Hepatocyte (in vitro differentiated cells): Measurements from ENCODE around the gene CPM. TPM values are rescaled to one million over a fixed set of nuclear protein-coding genes. Genes with fewer than 3 reads are reported as not detected.

Source experiments
- DNase-seq: peaks from one replicate; pipeline ENCODE4 v3.0.0-alpha.2; 2016; ENCODE audit warnings: low spot score
- H2AFZ ChIP-seq: fragments of 200-600 bp; sonication (generic); 2 replicates; pipeline ENCODE4 v1.6.0; 2016; ENCODE audit warnings: antibody characterized with exemption, mild to moderate bottlenecking
- H3K27ac ChIP-seq: fragments of 200-600 bp; sonication (generic); 2 replicates; pipeline ENCODE4 v1.5.1; 2016; ENCODE audit warnings: mild to moderate bottlenecking
- H3K27me3 ChIP-seq: fragments of 200-600 bp; sonication (generic); 2 replicates; pipeline ENCODE4 v1.6.1; 2016
- H3K36me3 ChIP-seq: fragments of 200-600 bp; sonication (generic); replicated peaks from 2 replicates; pipeline ENCODE4 v1.5.1; 2016; ENCODE audit warnings: low read depth; ENCODE audit not compliant: insufficient read depth
- H3K4me1 ChIP-seq: fragments of 200-600 bp; sonication (generic); 2 replicates; pipeline ENCODE4 v1.5.1; 2016; ENCODE audit warnings: mild to moderate bottlenecking, moderate library complexity; ENCODE audit not compliant: insufficient read depth
- H3K4me2 ChIP-seq: fragments of 200-600 bp; sonication (generic); 2 replicates; pipeline ENCODE4 v1.6.0; 2016
- H3K4me3 ChIP-seq: fragments of 200-600 bp; sonication (generic); 2 replicates; pipeline ENCODE4 v1.5.1; 2016; ENCODE audit warnings: mild to moderate bottlenecking
- H3K79me2 ChIP-seq: fragments of 200-600 bp; sonication (generic); 2 replicates; pipeline ENCODE4 v1.6.0; 2017; ENCODE audit warnings: mild to moderate bottlenecking
- H3K9me2 ChIP-seq: fragments of 200-600 bp; sonication (generic); replicated peaks from 2 replicates; pipeline ENCODE4 v1.6.0; 2017; ENCODE audit warnings: mild to moderate bottlenecking; ENCODE audit not compliant: insufficient read depth
- H3K9me3 ChIP-seq: fragments of 200-600 bp; sonication (generic); 2 replicates; pipeline ENCODE4 v1.5.1; 2016; ENCODE audit warnings: low read depth, mild to moderate bottlenecking
- H4K20me1 ChIP-seq: fragments of 200-600 bp; sonication (generic); 2 replicates; pipeline ENCODE4 v1.6.0; 2016; ENCODE audit warnings: mild to moderate bottlenecking; ENCODE audit not compliant: insufficient read depth, poor library complexity, severe bottlenecking
- EZH2 ChIP-seq: fragments of 200-600 bp; sonication (generic); IDR thresholded peaks from 2 replicates; pipeline ENCODE4 v1.6.1; 2016; ENCODE audit warnings: antibody characterized with exemption, mild to moderate bottlenecking, borderline replicate concordance
- EZH2phosphoT487 ChIP-seq: fragments of 200-600 bp; sonication (generic); IDR thresholded peaks from one replicate; pipeline ENCODE4 v1.6.1; 2018; ENCODE audit warnings: antibody characterized with exemption, mild to moderate bottlenecking, low read depth, moderate library complexity; ENCODE audit not compliant: unreplicated experiment, severe bottlenecking
- WGBS: methylation state at CpG from one replicate; pipeline ENCODE4 v1.1.6; 2016; ENCODE audit warnings: low lambda C conversion rate; ENCODE audit errors: missing lambda C conversion rate; 5-methylcytosine and 5-hydroxymethylcytosine counted together
- polyA plus RNA-seq: library from polyadenylated mRNA; unstranded; fragments of >200 nt; fragmentation: Nextera tagmentation; extraction: Ambion mirVana; gene quantifications from 2 replicates; pipeline ENCODE4 v1.2.1, GENCODE V29; 2016
- total RNA-seq: library from RNA; depleted of rRNA; stranded (reverse); fragments of >200 nt; gene quantifications from 2 replicates; pipeline ENCODE4 v1.2.3, GENCODE V29; 2014
- TF ChIP-seq, protein P1 (sequence below): fragments of 200-600 bp; sonication (generic); IDR thresholded peaks from 2 replicates; pipeline ENCODE4 v1.5.1; 2016; ENCODE audit warnings: antibody characterized with exemption, mild to moderate bottlenecking; ENCODE audit not compliant: poor library complexity

Gene CPM
- total and polyA plus RNA-seq, 2 experiments from 2014 or later: 26.8 to 28.0 TPM

DNA sequence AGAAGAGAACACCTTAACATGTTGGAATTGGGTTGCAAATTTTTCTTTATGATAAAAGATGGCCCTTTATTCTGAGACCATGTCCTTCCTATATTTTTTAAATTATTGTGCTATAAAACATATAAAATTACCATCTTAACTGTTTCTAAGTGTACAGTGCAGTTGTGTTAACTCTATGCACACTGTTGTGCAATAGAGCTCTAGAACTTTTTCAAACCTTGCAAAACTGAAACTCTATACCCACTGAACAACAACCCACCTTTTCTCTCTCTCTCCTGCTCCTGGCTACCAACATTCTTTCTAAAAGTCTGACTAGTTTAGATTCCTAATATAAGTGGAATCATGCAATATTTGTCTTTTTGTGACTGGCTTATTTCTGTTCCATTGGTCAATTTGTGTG is 7.8 kb upstream of the CPM start:
- TF ChIP-seq, protein P1, sequence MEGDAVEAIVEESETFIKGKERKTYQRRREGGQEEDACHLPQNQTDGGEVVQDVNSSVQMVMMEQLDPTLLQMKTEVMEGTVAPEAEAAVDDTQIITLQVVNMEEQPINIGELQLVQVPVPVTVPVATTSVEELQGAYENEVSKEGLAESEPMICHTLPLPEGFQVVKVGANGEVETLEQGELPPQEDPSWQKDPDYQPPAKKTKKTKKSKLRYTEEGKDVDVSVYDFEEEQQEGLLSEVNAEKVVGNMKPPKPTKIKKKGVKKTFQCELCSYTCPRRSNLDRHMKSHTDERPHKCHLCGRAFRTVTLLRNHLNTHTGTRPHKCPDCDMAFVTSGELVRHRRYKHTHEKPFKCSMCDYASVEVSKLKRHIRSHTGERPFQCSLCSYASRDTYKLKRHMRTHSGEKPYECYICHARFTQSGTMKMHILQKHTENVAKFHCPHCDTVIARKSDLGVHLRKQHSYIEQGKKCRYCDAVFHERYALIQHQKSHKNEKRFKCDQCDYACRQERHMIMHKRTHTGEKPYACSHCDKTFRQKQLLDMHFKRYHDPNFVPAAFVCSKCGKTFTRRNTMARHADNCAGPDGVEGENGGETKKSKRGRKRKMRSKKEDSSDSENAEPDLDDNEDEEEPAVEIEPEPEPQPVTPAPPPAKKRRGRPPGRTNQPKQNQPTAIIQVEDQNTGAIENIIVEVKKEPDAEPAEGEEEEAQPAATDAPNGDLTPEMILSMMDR: no peak
- TF ChIP-seq EZH2 (no peak), EZH2phosphoT487 (no peak)
- H3K9me3 ChIP-seq: no peaks in the 10 kb centered on the region
- H3K79me2 ChIP-seq: no peaks in the 10 kb centered on the region
- DNase-seq: no peak
- no peaks in the 10 kb centered on the region for H3K9me2 ChIP-seq
- H3K4me3 ChIP-seq: no peak overlapping the region
- H2AFZ ChIP-seq: no peak overlapping the region
- no peak overlapping the region for H3K4me2 ChIP-seq
- no peak overlapping the region for H3K27ac ChIP-seq
- H4K20me1 ChIP-seq: no peaks in the 10 kb centered on the region
- peaks cover 13% of the 10 kb centered on the region for H3K4me1 ChIP-seq
- H3K36me3 ChIP-seq: no peaks in the 10 kb centered on the region
- H3K27me3 ChIP-seq: no peaks in the 10 kb centered on the region

DNA sequence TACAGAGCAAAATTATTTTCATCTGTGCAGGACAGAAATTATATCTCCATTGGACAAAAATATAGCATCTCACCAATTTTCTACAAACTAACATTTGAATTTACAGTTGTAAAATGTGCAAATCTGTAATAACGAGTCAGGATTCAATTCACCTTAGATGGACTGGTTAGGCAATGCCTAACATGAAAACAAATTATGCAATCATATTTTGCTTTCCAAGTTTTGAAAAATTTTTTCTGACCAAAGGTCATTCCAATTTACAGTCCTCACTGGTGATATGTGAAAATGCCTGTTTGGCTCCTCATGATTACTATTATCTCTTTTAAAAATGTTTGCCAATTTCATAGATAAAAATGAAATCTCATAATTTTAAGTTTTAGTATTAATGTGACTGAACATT is 6.5 kb upstream of the CPM start:
- WGBS: 81% methylated on average over 1 of the region's 1 CpG

DNA sequence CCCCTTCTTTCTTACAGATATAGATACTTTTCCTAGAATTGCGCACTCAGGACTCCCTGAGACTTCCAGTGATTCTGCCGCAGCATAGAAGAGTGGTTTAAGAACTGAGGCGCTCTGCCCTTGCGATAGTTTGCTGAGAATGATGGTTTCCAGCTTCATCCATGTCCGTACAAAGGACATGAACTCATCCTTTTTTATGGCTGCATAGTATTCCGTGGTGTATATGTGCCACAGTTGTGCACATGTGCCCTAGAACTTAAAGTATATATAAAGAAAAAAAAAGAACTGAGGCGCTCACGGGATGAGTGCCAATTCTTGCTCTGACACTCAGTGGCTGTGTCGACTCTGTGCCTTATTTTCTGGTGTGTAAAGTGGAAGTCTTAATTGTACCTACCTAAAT is 1.4 kb upstream of the CPM start:
- no peaks in the 10 kb centered on the region for H3K9me3 ChIP-seq
- peaks cover 6% of the 10 kb centered on the region for H3K4me1 ChIP-seq
- H3K4me3 ChIP-seq: no peak overlapping the region
- no peaks in the 10 kb centered on the region for H3K9me2 ChIP-seq
- H3K27me3 ChIP-seq: peaks cover 11% of the 10 kb centered on the region
- H2AFZ ChIP-seq: no peak overlapping the region
- no peak overlapping the region for H3K4me2 ChIP-seq
- no peaks in the 10 kb centered on the region for H3K79me2 ChIP-seq
- TF ChIP-seq, protein P1: no peak
- TF ChIP-seq EZH2phosphoT487 (no peak), EZH2 (no peak)
- no peaks in the 10 kb centered on the region for H4K20me1 ChIP-seq
- 96% methylated on average over 9 of the region's 9 CpGs for WGBS
- H3K27ac ChIP-seq: no peak overlapping the region
- no peaks in the 10 kb centered on the region for H3K36me3 ChIP-seq
- DNase-seq: no peak

More for the DNA sequence above, 6.5 kb upstream of the CPM start:
- peaks cover 12% of the 10 kb centered on the region for H3K4me1 ChIP-seq
- H3K27me3 ChIP-seq: no peaks in the 10 kb centered on the region
- no peak overlapping the region for H3K4me3 ChIP-seq
- no peak overlapping the region for H3K4me2 ChIP-seq
- no peaks in the 10 kb centered on the region for H4K20me1 ChIP-seq
- DNase-seq: no peak
- no peaks in the 10 kb centered on the region for H3K79me2 ChIP-seq
- TF ChIP-seq EZH2: no peak
- TF ChIP-seq, protein P1: no peak
- H2AFZ ChIP-seq: no peak overlapping the region
- H3K27ac ChIP-seq: no peak overlapping the region
- no peaks in the 10 kb centered on the region for H3K9me2 ChIP-seq
- no peaks in the 10 kb centered on the region for H3K36me3 ChIP-seq
- H3K9me3 ChIP-seq: no peaks in the 10 kb centered on the region
